ENCODE measurements around the gene NAV2. TPM values are rescaled to one million over a fixed set of nuclear protein-coding genes. Genes with fewer than 3 reads are reported as not detected.
A peak's percentile ranks its signal among the peaks of the same experiment; 100 is the strongest.
"Not testable (repeated sequence)": the region's sequence is repeated elsewhere in the genome, so short reads cannot be mapped to it uniquely, and the experiment has no call there.

NAV2 gene
- total RNA-seq, 1 donor from 2014 or later, result 1.8 TPM

DNA sequence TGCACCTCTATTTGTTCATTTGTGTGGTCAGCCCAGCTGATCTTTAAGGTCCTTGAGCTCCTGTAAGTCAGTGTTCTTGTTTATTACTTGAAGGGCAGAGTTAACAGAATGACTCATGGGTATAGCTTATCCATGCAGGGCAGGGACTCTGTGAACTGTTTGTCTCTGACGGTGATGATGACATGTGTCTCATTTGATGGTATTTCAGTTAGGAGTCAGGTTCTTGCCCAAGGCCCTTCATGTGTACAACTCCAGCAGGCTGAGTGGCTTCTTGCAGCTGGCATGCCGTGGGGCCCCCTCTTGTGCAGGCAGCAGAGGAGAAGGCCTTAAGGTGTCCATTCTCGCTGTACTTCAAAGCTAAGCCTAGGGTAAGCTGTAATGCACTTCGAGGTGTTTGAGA lies 282.5 kb downstream of the NAV2 start:
- DNase-seq (ENCODE audit: low read depth in 2 of 2), result peak in 1 of 2 donors; percentile 82

DNA sequence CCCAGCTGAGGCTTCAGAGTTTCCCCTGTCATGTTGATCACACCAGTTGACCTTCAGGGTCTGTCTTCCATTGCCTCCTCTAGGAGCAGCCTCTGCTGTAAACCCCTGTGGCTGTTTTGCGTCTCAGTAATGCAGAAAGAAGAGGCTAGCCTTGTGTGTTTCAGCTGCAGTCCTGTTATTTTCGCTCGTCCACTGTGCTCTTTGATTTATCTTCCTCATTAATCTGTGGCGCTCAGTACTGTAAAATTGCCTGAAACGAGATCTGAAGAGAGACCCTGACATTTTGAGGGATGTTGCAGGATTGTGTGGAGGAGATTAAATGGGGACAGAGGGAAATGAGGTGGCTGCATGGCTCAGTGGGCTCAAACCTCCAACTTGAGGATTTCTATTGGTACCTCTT lies 283.9 kb downstream of the NAV2 start:
- DNase-seq (ENCODE audit: low read depth in 2 of 2), result no peak

DNA sequence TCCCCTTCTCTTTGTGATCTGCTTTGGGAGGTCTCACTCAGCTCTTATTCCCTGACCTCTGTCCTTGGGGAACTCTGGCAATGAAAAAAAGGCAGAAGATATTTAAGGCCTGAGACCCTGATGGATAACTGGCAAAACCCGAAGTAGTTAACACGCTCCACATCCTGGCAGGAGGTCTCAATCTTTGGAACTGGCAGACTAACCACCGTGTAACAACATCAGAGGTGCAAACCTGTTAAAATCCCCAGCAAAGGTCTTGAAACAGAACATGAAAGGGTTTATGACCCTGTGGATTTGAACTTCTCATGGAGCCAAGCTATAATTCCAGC lies 287.3 kb downstream of the NAV2 start:
- no peak for DNase-seq (ENCODE audit: low read depth in 2 of 2)

- no peak for DNase-seq (ENCODE audit: low read depth in 2 of 2)
These were observed 287.9 kb downstream of the NAV2 start for GRCh38 chr11:20000351-20001134.

GRCh38 chr11:20002312-20003216 lies 289.9 kb downstream of the NAV2 start:
- DNase-seq (ENCODE audit: low read depth in 2 of 2), result no peak

GRCh38 chr11:20003351-20003750 lies 290.7 kb downstream of the NAV2 start:
- no peak for DNase-seq (ENCODE audit: low read depth in 2 of 2)

- peak in 1 of 2 donors; percentile 75 for DNase-seq (ENCODE audit: low read depth in 2 of 2)
These were observed 292.2 kb downstream of the NAV2 start for GRCh38 chr11:20004866-20005265.

- no peak for DNase-seq (ENCODE audit: low read depth in 2 of 2)
These were observed 293.1 kb downstream of the NAV2 start for GRCh38 chr11:20005747-20006146.

DNA sequence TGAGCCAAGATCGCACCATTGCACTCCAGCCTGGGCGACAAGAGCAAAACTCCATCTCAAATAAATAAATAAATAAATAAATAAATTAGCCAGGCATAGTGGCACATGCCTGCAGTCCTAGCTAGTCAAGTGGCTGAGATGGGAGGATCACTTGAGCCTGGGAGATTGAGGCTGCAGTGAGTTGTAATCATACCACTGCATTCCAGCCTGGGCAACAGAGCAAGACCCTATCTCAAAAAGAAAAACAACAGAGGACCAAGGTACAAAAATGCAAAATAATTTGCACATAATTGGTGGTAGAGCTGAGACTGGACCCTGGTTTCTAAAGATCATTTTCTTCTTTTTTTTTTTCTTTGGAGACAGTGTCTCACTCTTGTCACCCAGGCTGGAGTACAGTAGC lies 294.0 kb downstream of the NAV2 start:
- not testable (repeated sequence) for DNase-seq (ENCODE audit: low read depth in 2 of 2)

DNA sequence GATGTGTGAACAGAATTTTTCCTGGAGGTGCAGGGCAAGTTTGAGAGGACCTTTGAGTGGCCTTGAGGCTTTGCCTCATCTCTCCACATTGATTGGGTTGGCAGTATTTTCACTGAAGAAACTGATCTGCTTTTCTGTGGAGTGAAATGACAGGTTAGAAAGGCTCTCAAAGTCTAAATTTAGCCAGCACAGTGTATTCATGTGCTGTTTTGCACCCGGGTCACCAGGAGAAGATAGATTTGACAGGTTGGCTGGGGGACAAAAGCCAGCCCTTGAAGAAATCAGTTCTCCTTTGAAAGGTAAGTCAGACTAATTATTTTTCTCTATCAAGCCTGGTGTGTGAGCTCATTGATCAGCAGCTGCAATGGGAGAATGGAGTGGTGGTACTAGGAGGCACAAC lies 294.7 kb downstream of the NAV2 start:
- no peak for DNase-seq (ENCODE audit: low read depth in 2 of 2)

DNA sequence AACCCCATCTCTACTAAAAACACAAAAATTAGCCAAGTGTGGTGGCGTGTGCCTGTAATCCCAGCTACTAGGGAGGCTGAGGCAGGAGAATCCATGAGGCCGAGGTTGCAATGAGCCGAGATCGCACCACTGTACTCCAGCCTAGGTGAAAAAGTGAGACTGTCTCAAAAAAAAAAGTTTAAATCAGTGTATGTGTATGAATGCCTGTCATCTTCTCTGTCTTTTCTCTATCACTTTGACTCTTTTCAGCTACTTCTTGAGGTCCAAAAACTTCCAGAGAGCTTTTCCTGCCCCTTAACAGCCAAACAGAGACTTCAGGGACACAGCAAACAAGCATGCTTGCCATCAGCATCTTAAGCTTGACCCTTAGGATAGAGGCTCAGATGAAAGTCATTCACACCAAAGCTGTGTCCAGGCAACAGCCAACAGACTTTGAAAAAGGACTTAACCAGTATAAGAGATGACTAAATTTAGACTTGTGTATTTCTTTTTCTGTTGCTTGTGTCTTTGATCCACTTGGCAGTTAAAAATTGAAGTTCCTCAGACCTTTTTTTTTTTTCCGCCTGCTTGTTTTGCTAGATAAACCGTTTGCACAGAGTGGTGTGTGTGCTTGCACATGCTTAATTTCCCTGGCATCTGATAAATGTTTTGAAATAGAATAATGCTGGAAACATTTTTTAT lies 295.7 kb downstream of the NAV2 start:
- DNase-seq (ENCODE audit: low read depth in 2 of 2), result no peak

DNA sequence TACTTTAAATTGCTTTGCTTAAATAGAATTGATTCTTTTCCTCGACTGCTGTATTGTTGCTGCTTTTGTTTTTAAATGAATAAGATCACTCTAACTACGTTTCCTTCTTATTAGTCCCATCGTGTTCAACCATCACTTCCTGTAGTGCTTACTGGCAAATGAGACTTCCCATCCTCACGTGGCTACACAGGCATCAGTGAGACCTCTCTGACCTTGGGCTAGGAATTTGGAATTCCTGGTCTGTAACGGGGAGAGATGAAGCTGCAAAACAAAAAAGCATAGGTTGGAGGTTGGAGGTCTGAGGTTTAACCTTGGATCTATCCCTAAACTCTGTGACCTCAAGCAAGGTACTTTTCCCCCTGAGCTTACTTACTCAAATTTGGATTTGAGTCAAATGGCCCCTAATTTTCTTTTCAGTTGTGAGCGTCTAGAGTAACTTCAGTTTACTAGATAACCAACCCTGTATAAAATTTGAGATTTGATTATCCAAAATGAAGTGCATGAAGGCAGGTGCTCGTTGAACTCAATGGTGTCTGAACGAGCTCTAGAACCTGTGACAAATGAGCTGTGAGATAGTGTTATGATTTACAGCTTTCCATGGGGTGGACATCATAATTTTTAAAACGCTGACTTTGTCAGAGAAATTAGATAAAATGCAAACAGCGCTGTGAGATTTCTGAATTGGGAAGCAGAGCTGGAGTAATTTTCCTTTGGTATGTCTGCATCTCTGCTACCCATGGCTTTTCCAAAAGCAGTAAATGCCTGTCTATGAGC lies 296.4 kb downstream of the NAV2 start:
- peak; percentile 48 to 68 for DNase-seq (ENCODE audit: low read depth in 2 of 2)

GRCh38 chr11:20010156-20010850 lies 297.7 kb downstream of the NAV2 start:
- DNase-seq (ENCODE audit: low read depth in 2 of 2), result no peak

- DNase-seq (ENCODE audit: low read depth in 2 of 2), result no peak
These were observed 298.2 kb downstream of the NAV2 start for GRCh38 chr11:20010851-20011225.

DNA sequence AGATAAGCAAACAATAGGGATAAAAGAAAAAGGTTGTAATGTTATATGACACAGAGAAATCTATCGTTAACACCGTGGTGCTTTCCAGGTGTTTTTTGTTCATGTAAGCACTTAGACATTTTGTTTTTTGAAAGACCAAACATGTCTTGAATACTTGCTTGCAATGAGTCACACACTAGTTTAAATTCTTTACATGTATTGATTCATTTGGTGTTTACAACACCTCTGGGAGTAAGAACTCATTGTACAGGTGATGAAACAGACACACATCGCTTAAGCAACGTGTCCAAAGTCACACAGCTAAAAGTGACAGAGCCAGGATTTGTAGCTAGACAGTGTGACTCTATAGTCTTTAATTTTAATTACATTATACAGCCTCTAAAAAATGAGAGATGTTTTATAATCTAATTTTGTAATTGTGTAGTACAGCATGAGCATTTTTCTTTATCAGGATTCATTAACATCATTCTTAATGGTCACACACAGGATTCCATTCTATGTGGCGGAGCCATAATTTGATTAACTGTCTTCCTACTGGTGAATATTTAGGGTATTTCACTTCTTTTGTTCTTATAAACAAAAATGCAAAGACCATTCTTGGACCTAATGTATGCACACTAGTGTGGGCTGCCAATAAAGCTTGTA lies 298.8 kb downstream of the NAV2 start:
- no peak for DNase-seq (ENCODE audit: low read depth in 2 of 2)

DNA sequence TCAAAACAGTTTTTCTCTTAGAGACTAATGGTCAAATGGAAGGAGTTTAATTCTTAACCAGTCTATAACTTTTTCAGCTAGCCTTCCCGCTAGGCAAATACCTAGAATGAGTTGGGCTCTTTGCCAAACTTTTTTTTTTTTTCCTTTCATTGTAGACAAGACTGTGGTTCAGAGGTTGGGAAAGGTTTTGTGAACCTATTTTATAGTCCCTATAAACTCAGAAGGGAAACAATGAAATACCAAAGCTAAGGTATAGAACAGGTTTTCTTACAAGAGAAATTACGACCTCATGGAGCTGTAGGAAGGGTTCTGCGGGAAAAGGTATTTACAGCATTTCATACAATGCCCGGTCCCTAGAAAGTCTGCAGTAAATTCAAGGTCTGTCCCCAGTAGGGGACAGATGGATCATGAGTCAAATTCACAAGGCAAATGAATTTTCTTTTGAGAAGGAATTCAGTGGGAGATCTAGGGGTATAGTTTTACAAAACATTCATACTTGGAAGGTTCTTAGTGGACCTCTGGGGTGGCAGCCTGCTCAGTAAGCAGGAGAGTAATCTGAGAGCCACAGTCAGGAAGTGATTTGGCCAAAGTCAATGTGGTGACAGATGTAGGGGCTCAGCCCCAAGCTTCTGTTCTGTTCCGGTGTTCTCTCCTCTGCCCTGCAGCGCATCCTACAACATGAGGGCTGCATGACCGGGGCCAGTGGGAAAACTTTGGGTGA lies 300.9 kb downstream of the NAV2 start:
- peak; percentile 45 to 60 for DNase-seq (ENCODE audit: low read depth in 2 of 2)

GRCh38 chr11:20014067-20014402 lies 301.4 kb downstream of the NAV2 start:
- DNase-seq (ENCODE audit: low read depth in 2 of 2), result no peak

- DNase-seq (ENCODE audit: low read depth in 2 of 2), result no peak
These were observed 302.5 kb downstream of the NAV2 start for GRCh38 chr11:20015101-20015500.

DNA sequence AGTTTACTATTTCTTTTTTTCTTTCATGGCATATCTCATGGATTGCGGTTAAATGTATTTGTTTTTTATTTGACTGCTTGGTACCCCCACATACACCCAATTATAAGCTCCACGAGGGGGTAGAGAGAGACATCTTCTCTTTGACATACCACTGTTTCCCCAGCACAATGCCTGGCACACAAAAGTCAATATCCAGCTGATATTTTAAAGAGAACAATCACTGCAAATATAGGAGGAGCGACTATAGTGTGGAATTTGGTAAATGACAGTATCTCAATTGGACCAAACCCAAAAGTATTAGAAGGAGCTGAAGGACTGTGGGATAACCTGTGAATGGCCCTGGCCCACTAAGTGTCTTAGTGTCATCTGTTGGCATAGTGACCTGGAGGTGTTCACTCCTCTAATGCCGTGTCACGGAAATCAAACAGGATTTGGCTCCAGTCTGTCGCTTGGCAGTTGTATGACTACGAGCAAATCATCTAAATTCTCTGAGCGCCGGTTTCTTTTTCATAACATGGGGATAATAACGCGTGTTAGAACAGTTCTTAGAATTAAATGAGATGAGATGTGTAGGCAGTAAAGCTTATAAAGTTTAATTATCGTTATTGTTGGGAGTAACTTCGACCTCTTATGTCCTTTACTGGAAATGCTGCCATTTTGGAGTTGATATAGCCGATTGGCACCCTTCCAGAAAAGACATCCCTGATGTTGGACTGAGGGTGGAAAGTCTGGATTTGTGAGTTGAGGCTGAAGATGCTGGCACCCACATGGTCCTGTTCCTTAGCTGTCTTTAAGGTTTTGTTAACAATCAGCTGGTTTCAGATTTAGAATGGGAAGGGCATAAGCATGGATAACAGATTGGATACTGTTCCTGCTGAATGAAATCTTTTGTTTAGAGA lies 303.1 kb downstream of the NAV2 start:
- DNase-seq (ENCODE audit: low read depth in 2 of 2), result peak in 1 of 2 donors; percentile 70

Data from lung microvascular endothelial cell (primary cell).